Type B pancreatic cell (in vitro differentiated cells): ENCODE data around the gene GABARAP. TPM values are rescaled to one million over a fixed set of nuclear protein-coding genes. Genes with fewer than 3 reads are reported as not detected.

ENCODE experiments used
- DNase-seq: peaks from one replicate; pipeline ENCODE4 v3.0.0; 2021; ENCODE audit warnings: mixed read lengths; ENCODE audit not compliant: unreplicated experiment; ENCODE audit errors: extremely low spot score
- H3K27ac Mint-ChIP-seq: 2 replicates; pipeline ENCODE4 v1.8.0; 2021; ENCODE audit warnings: mild to moderate bottlenecking, mixed read lengths
- H3K27me3 Mint-ChIP-seq: 2 replicates; pipeline ENCODE4 v1.8.0; 2021; ENCODE audit warnings: mixed read lengths
- H3K36me3 Mint-ChIP-seq: 2 replicates; pipeline ENCODE4 v1.8.0; 2021; ENCODE audit warnings: mixed read lengths
- H3K4me1 Mint-ChIP-seq: one replicate; pipeline ENCODE4 v1.8.0; 2021; ENCODE audit warnings: mixed read lengths; ENCODE audit not compliant: unreplicated experiment
- H3K4me3 Mint-ChIP-seq: 2 replicates; pipeline ENCODE4 v1.8.0; 2021; ENCODE audit warnings: mild to moderate bottlenecking, mixed read lengths
- H3K9me3 Mint-ChIP-seq: 2 replicates; pipeline ENCODE4 v1.8.0; 2021; ENCODE audit warnings: mixed read lengths
- total RNA-seq: library from RNA; stranded (reverse); gene quantifications from 2 replicates; pipeline ENCODE4 v1.2.1, GENCODE V29; 2021; ENCODE audit warnings: low replicate concordance
- TF ChIP-seq, protein P1 (sequence below): fragments of 200-600 bp; sonication (generic); conservative IDR thresholded peaks from 2 replicates; pipeline ENCODE4 v1.5.0; 2021; ENCODE audit warnings: antibody characterized with exemption, mild to moderate bottlenecking

GABARAP gene
- total RNA-seq, 1 donor from 2014 or later: 478 TPM

DNA sequence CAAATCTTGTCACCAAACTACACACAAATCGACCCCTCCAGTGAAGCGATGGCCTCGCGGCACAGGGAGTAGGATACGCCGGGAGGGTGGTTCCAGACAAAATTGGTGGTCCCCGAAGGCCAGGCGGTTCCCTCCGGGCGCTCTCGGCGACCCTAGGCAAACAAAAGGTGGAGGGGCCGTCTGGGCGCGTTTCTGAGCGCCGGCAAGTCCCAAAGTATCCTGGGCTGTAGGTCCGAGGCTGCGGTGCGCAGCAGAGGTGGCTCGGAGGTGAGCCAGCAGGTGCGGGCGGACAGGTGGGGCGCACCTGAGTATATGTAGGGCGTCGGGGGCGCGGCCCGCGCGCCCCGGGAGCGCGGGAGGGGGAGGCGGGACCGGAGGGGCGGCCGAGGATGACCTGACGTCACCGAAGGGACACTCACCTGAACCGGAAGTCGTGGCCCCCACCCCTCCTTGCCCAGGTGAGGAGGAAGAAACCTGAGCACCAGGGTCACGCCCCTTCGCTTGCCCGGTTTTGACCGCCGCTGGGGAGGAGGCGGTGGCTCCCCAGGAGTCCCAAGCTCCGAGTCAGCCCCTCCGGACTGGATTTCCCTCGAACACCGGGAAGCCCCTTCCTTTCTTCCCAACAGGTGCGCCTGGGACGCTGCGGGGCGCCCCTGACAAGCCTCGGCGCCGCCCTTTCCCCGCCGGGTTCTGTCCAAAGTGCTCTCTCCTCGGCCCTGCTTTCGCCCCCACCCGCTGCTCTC is 20.1 kb upstream of the GABARAP start, which contains the start of gene CLDN7:
Gene CLDN7 (minus strand): TSS at position 287 of the 743 bp plus-strand sequence. CDS start 435 bp downstream, outside the sequence.
- TF ChIP-seq, protein P1, sequence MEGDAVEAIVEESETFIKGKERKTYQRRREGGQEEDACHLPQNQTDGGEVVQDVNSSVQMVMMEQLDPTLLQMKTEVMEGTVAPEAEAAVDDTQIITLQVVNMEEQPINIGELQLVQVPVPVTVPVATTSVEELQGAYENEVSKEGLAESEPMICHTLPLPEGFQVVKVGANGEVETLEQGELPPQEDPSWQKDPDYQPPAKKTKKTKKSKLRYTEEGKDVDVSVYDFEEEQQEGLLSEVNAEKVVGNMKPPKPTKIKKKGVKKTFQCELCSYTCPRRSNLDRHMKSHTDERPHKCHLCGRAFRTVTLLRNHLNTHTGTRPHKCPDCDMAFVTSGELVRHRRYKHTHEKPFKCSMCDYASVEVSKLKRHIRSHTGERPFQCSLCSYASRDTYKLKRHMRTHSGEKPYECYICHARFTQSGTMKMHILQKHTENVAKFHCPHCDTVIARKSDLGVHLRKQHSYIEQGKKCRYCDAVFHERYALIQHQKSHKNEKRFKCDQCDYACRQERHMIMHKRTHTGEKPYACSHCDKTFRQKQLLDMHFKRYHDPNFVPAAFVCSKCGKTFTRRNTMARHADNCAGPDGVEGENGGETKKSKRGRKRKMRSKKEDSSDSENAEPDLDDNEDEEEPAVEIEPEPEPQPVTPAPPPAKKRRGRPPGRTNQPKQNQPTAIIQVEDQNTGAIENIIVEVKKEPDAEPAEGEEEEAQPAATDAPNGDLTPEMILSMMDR: no peak
- H3K4me3 Mint-ChIP-seq: peak within 1 kb of the TSS; percentile 98
- H3K27ac Mint-ChIP-seq: peak within 1 kb of the TSS; percentile 100
- peaks cover 6% of the 10 kb centered on the region for H3K4me1 Mint-ChIP-seq
- peaks cover 57% of the 10 kb centered on the region for H3K27me3 Mint-ChIP-seq
- no peak for DNase-seq
- peaks cover 5% of the 10 kb centered on the region for H3K36me3 Mint-ChIP-seq
- H3K9me3 Mint-ChIP-seq: no peaks in the 10 kb centered on the region

DNA sequence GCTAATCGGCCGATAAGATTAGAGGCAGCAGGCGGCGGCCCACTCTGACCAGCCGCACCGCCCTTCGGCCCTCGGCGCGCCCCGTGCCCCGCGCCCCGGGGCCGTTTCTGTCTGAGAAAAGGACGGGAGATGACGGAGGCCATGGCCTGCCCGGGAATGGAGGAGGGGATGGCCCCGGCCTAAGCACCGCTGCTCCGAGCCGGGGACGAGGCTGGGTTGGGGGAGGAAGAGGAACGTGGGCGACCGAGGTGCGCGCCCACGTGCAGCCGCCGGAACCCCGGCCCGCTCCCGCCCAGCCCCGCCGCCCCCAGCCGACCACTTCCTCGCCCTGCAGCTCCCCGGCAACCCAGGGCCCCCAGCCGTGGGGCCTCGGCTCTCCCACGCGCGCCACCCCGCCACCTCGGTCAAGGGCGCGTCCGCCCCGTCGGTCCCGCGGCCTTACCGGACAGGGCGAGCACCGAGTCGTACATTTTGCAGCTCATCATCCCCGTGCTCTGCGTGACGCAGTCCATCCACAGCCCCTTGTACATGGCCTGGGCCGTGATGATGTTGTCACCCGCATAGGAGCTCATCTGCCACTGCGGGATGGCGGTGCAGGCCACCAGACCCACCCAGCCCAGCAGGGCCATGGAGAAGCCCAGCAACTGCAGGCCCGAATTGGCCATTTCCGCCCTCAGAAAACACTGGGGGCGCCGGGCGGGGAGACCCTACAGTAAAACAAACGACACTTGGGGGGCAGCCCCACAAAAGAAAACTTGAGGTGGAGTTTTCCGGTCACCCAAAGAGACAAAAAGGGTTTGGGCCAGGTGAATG is 19.3 kb upstream of the GABARAP start:
- no peak for DNase-seq
- Mint-ChIP-seq H3K4me1 (peaks cover 6% of the 10 kb centered on the region), H3K4me3 (peak overlapping the region; percentile 98), H3K27me3 (peaks cover 54% of the 10 kb centered on the region), H3K36me3 (peaks cover 8% of the 10 kb centered on the region), H3K27ac (peak overlapping the region; percentile 100), H3K9me3 (no peaks in the 10 kb centered on the region)
- TF ChIP-seq, protein P1: no peak

DNA sequence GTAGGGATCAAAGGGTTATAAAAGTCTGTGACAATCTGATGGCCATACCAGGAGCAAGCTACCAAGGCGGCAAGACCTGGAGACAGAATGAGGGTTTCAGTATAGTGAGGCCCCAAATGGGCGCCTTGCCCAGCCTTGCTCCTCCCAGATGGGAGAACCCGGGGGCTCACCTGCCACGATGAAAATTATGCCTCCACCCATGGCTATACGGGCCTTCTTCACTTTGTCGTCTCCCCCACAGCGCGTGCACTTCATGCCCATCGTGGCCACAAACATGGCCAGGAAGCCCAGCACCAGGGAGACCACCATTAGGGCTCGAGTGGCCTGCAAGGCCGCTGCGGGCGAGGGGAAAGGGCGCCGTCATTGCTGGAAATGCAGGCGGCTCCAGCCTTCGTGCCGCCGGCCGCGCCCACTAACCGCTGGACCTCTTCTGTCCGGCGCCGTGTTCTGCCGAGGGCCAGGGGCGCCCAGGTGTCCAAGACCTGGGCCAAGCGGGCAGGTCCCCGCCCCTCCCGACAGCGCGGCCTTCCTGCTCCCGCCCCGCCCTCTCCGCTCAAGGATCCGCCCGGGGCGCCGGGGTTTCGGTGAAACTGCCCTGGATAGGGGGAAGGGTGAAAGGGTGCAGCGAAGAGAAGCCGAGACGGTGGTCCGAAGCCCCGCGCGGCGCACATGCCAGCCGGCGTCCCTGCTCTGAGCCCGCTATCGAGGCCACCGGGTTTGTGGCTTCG is 18.6 kb upstream of the GABARAP start:
- Mint-ChIP-seq H3K36me3 (peaks cover 12% of the 10 kb centered on the region), H3K4me1 (peaks cover 6% of the 10 kb centered on the region), H3K9me3 (no peaks in the 10 kb centered on the region), H3K4me3 (peak overlapping the region; percentile 83), H3K27me3 (peaks cover 49% of the 10 kb centered on the region), H3K27ac (peak overlapping the region; percentile 81)
- TF ChIP-seq, protein P1: no peak
- DNase-seq: no peak

DNA sequence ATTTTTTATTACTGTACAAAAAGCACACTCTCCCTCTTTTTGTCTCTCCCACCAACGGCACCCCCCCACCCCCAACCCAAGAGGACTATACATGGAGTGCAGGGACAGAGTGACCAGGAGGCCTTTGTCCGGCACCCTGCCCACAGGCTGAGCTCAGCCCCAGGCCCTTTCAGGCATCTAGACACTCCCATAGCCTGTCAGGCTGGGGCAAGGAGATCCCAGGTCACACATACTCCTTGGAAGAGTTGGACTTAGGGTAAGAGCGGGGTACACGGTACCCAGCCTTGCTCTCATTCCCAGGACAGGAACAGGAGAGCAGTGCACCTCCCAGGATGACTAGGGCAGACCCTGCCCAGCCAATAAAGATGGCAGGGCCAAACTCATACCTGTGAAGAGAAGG is 17.9 kb upstream of the GABARAP start:
- TF ChIP-seq, protein P1: no peak
- no peak for DNase-seq
- H3K27me3 Mint-ChIP-seq: peaks cover 47% of the 10 kb centered on the region
- H3K9me3 Mint-ChIP-seq: no peaks in the 10 kb centered on the region
- H3K4me3 Mint-ChIP-seq: peak overlapping the region; percentile 83
- H3K36me3 Mint-ChIP-seq: peaks cover 12% of the 10 kb centered on the region
- peaks cover 6% of the 10 kb centered on the region for H3K4me1 Mint-ChIP-seq
- H3K27ac Mint-ChIP-seq: peak overlapping the region; percentile 81

DNA sequence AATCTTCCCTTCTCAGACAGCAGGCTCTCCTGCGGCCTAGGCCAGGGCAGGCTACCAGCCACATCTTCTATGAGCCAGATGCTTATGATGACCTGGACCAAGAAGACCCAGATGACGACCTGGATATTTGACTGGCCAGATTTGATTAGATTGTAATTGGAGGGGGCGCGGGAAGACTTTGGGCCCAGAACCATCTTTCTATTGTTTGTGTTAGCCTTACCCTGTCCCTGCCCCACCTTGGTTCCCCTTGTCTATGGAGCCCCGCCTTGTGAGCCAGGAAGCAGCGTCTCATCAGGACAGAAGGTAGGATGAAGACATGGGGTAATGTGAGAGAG is 17.3 kb upstream of the GABARAP start:
- H3K27ac Mint-ChIP-seq: peak overlapping the region; percentile 87
- peaks cover 16% of the 10 kb centered on the region for H3K36me3 Mint-ChIP-seq
- DNase-seq: no peak
- TF ChIP-seq, protein P1: no peak
- H3K9me3 Mint-ChIP-seq: no peaks in the 10 kb centered on the region
- H3K4me1 Mint-ChIP-seq: peaks cover 6% of the 10 kb centered on the region
- H3K4me3 Mint-ChIP-seq: peak overlapping the region; percentile 83
- H3K27me3 Mint-ChIP-seq: peaks cover 43% of the 10 kb centered on the region
